Measurements from ENCODE around the gene ZNF185. TPM values are rescaled to one million over a fixed set of nuclear protein-coding genes. Genes with fewer than 3 reads are reported as not detected.

The ZNF185 gene
- total and polyA plus RNA-seq, 2 of the 8 experiments (the other 6 are each of a cell fraction or from before 2014, with no cell fraction given), result 15.6 to 20.1 TPM

DNA sequence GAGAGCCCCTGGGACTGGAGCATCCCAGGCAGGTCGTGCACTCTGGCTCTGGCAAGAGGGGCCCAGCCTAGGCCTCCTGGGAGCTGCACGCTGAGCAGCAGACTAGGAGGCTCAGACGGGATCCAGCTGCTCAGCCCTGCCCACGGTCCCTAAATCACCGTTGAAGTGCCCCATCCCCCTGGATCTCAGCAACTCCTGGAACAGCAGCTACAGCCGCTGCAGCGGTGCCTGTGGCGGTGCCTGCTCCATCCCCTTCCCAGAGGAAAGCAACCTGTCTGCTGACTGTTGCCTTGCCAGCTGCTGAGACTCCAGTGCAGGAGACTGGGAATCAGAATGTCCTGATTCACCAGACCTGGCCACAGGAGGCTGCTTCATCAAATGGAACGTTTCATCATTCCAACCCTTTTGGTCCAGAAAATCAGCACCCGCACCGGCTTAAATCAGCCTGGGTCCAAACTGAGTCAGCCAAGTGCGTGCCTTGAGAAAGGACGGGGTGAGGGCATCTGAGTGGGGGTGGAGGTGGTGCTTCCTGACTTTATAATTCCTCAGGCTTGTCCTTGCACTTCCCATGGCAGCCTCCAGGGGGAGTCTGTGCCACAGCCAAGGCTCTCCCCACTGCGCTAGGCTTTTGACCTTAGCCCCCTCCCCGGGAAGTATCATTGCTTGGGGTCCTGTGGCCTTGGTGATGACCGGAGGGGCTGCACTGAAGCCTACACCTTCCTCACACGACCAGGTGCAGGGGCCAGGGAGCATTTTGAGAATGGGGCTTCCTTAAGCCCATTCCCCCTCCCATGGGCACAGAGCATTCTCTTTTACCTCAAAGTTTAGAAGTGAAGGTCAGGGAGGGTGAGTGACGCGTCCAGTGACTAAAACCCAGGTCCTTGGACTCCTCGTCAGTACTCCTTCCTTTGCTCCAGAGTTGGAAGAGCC, 6.5 kb downstream of the ZNF185 start (continued):
- peak; percentile 20 for TF ChIP-seq ASH2L (IDR thresholded peaks at IDR 0.05; ENCODE audit: low read length)
- TF ChIP-seq EP300 (IDR thresholded peaks at IDR 0.05; ENCODE audit: borderline replicate concordance in 1 of 2, low read depth in 2 of 2, low read length in 2 of 2), result no peak
- no peak for TF ChIP-seq FOSL1 (IDR thresholded peaks at IDR 0.05; ENCODE audit: insufficient read depth, low read depth, low read length)
- TF ChIP-seq SP4 (IDR thresholded peaks at IDR 0.05; ENCODE audit: low read length), result no peak
- TF ChIP-seq, protein P1, sequence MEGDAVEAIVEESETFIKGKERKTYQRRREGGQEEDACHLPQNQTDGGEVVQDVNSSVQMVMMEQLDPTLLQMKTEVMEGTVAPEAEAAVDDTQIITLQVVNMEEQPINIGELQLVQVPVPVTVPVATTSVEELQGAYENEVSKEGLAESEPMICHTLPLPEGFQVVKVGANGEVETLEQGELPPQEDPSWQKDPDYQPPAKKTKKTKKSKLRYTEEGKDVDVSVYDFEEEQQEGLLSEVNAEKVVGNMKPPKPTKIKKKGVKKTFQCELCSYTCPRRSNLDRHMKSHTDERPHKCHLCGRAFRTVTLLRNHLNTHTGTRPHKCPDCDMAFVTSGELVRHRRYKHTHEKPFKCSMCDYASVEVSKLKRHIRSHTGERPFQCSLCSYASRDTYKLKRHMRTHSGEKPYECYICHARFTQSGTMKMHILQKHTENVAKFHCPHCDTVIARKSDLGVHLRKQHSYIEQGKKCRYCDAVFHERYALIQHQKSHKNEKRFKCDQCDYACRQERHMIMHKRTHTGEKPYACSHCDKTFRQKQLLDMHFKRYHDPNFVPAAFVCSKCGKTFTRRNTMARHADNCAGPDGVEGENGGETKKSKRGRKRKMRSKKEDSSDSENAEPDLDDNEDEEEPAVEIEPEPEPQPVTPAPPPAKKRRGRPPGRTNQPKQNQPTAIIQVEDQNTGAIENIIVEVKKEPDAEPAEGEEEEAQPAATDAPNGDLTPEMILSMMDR (IDR thresholded peaks at IDR 0.05; ENCODE audit: control extremely low read depth in 1 of 3, insufficient read depth in 1 of 3, low read depth in 1 of 3, low read length in 3 of 3), result peak in 2 of 3 experiments; percentile 65 to 71; a peak in 3 of 4 replicates
- no peak for TF ChIP-seq TEAD4 (IDR thresholded peaks at IDR 0.05; ENCODE audit: low read depth, low read length)
- peak; percentile 37 for TF ChIP-seq CTBP2 (IDR thresholded peaks at IDR 0.05; ENCODE audit: borderline replicate concordance, insufficient read depth, insufficient read length, low read length)
- TF ChIP-seq CBX8 (IDR thresholded peaks at IDR 0.05; ENCODE audit: borderline replicate concordance, low read depth, low read length), result no peak
- TF ChIP-seq CEBPB (IDR thresholded peaks at IDR 0.05; ENCODE audit: low read depth, low read length), result no peak

Data from H1 (cell line).